ENCODE data around the gene LRP1B.

DNA sequence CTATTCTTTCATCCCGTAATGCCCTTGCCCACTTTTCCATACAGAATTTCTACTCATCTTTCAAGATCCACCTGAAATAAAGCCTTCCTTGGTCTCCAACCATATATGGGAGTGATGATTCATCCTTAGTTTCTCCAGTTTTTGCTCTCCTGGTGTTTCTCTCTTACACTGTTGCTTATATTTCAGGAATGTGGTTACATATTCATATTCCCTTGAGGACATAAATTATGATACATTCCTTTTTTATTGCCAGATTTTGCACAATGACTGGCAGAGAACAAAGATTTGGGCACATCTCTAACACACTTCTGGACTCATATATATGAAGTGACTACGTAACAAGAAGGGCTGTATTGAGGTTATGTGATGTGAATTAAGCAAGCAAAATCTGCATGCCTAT, 1777.3 kb downstream of the LRP1B start:
- TF ChIP-seq, protein P1, sequence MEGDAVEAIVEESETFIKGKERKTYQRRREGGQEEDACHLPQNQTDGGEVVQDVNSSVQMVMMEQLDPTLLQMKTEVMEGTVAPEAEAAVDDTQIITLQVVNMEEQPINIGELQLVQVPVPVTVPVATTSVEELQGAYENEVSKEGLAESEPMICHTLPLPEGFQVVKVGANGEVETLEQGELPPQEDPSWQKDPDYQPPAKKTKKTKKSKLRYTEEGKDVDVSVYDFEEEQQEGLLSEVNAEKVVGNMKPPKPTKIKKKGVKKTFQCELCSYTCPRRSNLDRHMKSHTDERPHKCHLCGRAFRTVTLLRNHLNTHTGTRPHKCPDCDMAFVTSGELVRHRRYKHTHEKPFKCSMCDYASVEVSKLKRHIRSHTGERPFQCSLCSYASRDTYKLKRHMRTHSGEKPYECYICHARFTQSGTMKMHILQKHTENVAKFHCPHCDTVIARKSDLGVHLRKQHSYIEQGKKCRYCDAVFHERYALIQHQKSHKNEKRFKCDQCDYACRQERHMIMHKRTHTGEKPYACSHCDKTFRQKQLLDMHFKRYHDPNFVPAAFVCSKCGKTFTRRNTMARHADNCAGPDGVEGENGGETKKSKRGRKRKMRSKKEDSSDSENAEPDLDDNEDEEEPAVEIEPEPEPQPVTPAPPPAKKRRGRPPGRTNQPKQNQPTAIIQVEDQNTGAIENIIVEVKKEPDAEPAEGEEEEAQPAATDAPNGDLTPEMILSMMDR (IDR thresholded peaks at IDR 0.05; ENCODE audit: low read depth, low read length, poor library complexity, severe bottlenecking), result no peak
- TF ChIP-seq EZH2phosphoT487 (IDR thresholded peaks at IDR 0.05; ENCODE audit: borderline replicate concordance, low read length), result no peak
